Endodermal cell (in vitro differentiated cells): ENCODE results near the gene TRUB2. TPM values are rescaled to one million over a fixed set of nuclear protein-coding genes. Genes with fewer than 3 reads are reported as not detected.

Experiments used
- DNase-seq: peaks from one replicate; pipeline ENCODE4 v3.0.0-alpha.2; 2017
- H3K27ac ChIP-seq: 2 replicates; pipeline ENCODE4 v1.5.1; 2013; ENCODE audit warnings: mild to moderate bottlenecking, low read depth, low read length, moderate library complexity
- H3K27me3 ChIP-seq: 2 replicates; pipeline ENCODE4 v1.6.1; 2013; ENCODE audit warnings: mild to moderate bottlenecking, low read length, moderate library complexity; ENCODE audit not compliant: insufficient read depth, control insufficient read depth, poor library complexity, severe bottlenecking
- H3K36me3 ChIP-seq: 2 replicates; pipeline ENCODE4 v1.7.0; 2013; ENCODE audit warnings: mild to moderate bottlenecking, low read length, moderate library complexity; ENCODE audit not compliant: control insufficient read depth, insufficient read depth
- H3K4me1 ChIP-seq: one replicate; pipeline ENCODE4 v1.7.0; 2013; ENCODE audit warnings: low read length; ENCODE audit not compliant: control insufficient read depth, insufficient read depth
- H3K4me3 ChIP-seq: 2 replicates; pipeline ENCODE4 v1.5.1; 2013; ENCODE audit warnings: mild to moderate bottlenecking, low read length, moderate library complexity
- H3K9ac ChIP-seq: 2 replicates; pipeline ENCODE4 v1.6.1; 2013; ENCODE audit warnings: mild to moderate bottlenecking, low read length, moderate library complexity; ENCODE audit not compliant: poor library complexity, severe bottlenecking; ENCODE audit errors: extremely low read depth
- H3K9me3 ChIP-seq: 2 replicates; pipeline ENCODE4 v1.6.1; 2013; ENCODE audit warnings: mild to moderate bottlenecking, low read length, moderate library complexity; ENCODE audit not compliant: control insufficient read depth
- H3K27ac Mint-ChIP-seq: 2 replicates; pipeline ENCODE4 v1.8.0; 2020; ENCODE audit warnings: mixed read lengths
- H3K27me3 Mint-ChIP-seq: 2 replicates; pipeline ENCODE4 v1.8.0; 2021; ENCODE audit warnings: mild to moderate bottlenecking, mixed read lengths; ENCODE audit not compliant: insufficient read depth
- H3K36me3 Mint-ChIP-seq: 2 replicates; pipeline ENCODE4 v1.8.0; 2020; ENCODE audit warnings: low read depth, mixed read lengths
- H3K4me1 Mint-ChIP-seq: 2 replicates; pipeline ENCODE4 v1.8.0; 2020; ENCODE audit warnings: mixed read lengths
- H3K4me3 Mint-ChIP-seq: 2 replicates; pipeline ENCODE4 v1.8.0; 2020; ENCODE audit warnings: mild to moderate bottlenecking, moderate library complexity, mixed read lengths
- H3K9me3 Mint-ChIP-seq: 2 replicates; pipeline ENCODE4 v1.8.0; 2020; ENCODE audit warnings: mild to moderate bottlenecking, mixed read lengths
- WGBS, 2 experiments: methylation state at CpG; one replicate each; pipeline versions ENCODE4 v1.1.5 to v1.1.7; 2013; ENCODE audit warnings: missing lambda C conversion rate in 2 of 2, mixed read lengths in 1 of 2; ENCODE audit not compliant: insufficient coverage in 1 of 2, insufficient read length in 1 of 2; 5-methylcytosine and 5-hydroxymethylcytosine counted together
- total RNA-seq, 2 donors: library from RNA; stranded (reverse); fragmentation: NEBNext Ultra II Directional in 1 of 2; extraction: Animal tissue kit (Norgen Biotek cat#: 25700) in 1 of 2; gene quantifications; 2 replicates in 1 of 2; 3 replicates in 1 of 2; pipeline ENCODE4 v1.2.1, GENCODE V29; 2021
- TF ChIP-seq, protein P1 (sequence below): fragments of 200-600 bp; sonication (generic); conservative IDR thresholded peaks from 2 replicates; pipeline ENCODE4 v1.5.0; 2021; ENCODE audit warnings: antibody characterized with exemption, mild to moderate bottlenecking

Gene TRUB2
- total RNA-seq, 2 donors from 2014 or later = 30.6 to 31.8 TPM

DNA sequence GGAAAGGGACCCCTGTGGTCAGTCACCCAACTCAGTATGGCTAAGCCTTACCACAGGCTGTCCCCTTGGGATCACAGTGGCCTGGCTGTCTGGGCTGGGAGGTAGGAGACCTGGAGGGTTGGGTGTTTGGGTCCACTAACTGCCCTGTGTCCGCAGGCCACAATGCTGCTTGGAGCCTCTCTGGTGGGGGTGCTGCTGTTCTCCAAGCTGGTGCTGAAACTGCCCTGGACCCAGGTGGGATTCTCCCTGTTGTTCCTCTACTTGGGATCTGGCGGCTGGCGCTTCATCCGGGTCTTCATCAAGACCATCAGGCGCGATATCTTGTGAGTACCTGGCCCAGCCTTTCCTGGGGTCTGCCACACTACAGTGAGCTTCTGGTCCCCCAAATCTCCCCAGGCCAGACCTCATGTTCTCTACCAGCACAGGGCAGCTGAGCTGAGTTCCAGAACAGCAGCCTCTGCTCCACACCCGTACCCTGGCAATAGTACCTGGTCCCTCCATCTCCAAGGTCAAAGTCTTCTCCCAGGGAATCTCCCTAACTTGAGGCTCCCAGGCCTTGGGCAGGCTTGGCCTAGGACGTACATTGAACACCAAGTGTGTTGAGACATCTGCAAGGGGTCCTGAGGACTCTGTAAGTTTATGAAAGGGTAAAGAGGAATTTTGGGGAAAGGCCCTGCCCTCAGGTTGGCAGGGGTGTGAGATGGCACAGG is 20.9 kb upstream of the TRUB2 start:
- H3K27me3 ChIP-seq = no peaks in the 10 kb centered on the region
- H3K9me3 ChIP-seq = no peaks in the 10 kb centered on the region
- Mint-ChIP-seq H3K4me1 (peaks cover 3% of the 10 kb centered on the region), H3K4me3 (no peak overlapping the region), H3K27me3 (no peaks in the 10 kb centered on the region), H3K27ac (no peak overlapping the region), H3K9me3 (no peaks in the 10 kb centered on the region), H3K36me3 (peaks cover 26% of the 10 kb centered on the region)
- no peaks in the 10 kb centered on the region for H3K4me1 ChIP-seq
- no peak overlapping the region for H3K9ac ChIP-seq
- 92 to 93% methylated on average over 6 to 8 of the region's 8 CpGs for WGBS, 2 experiments
- H3K4me3 ChIP-seq = no peak overlapping the region
- H3K36me3 ChIP-seq = peaks cover 36% of the 10 kb centered on the region
- no peak overlapping the region for H3K27ac ChIP-seq
- TF ChIP-seq, protein P1, sequence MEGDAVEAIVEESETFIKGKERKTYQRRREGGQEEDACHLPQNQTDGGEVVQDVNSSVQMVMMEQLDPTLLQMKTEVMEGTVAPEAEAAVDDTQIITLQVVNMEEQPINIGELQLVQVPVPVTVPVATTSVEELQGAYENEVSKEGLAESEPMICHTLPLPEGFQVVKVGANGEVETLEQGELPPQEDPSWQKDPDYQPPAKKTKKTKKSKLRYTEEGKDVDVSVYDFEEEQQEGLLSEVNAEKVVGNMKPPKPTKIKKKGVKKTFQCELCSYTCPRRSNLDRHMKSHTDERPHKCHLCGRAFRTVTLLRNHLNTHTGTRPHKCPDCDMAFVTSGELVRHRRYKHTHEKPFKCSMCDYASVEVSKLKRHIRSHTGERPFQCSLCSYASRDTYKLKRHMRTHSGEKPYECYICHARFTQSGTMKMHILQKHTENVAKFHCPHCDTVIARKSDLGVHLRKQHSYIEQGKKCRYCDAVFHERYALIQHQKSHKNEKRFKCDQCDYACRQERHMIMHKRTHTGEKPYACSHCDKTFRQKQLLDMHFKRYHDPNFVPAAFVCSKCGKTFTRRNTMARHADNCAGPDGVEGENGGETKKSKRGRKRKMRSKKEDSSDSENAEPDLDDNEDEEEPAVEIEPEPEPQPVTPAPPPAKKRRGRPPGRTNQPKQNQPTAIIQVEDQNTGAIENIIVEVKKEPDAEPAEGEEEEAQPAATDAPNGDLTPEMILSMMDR = no peak
- no peak for DNase-seq

DNA sequence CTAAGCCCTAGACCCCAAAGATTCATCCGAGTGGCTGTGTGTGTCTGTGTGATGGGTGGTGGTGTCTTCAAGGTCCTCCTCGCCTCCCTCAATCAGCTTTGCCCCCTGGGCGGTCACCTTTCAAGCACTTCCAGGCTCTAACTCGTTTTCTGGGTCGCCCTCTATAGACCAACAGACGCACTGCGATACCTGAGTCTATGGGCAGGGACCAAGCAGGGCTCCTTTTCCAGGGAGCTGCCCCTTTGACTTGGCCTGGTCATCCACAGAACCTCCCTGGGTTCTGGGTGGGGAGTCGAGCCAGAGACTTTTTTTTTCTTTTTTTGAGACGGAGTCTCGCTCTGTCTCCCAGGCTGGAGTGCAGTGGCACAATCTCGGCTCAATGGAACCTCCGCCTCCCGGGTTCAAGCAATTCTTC is 19.2 kb upstream of the TRUB2 start:
- no peaks in the 10 kb centered on the region for H3K9me3 ChIP-seq
- Mint-ChIP-seq H3K27me3 (no peaks in the 10 kb centered on the region), H3K27ac (peak overlapping the region; percentile 11), H3K4me1 (peaks cover 3% of the 10 kb centered on the region), H3K36me3 (peaks cover 22% of the 10 kb centered on the region), H3K4me3 (peak overlapping the region; percentile 77), H3K9me3 (no peaks in the 10 kb centered on the region)
- DNase-seq = peak; percentile 93
- H3K4me3 ChIP-seq = peak overlapping the region; percentile 86
- no peak overlapping the region for H3K9ac ChIP-seq
- H3K36me3 ChIP-seq = peaks cover 32% of the 10 kb centered on the region
- no peaks in the 10 kb centered on the region for H3K4me1 ChIP-seq
- 29 to 43% methylated on average over 9 to 13 of the region's 13 CpGs for WGBS, 2 experiments
- TF ChIP-seq, protein P1 = peak; percentile 80
- H3K27ac ChIP-seq = no peak overlapping the region
- no peaks in the 10 kb centered on the region for H3K27me3 ChIP-seq

DNA sequence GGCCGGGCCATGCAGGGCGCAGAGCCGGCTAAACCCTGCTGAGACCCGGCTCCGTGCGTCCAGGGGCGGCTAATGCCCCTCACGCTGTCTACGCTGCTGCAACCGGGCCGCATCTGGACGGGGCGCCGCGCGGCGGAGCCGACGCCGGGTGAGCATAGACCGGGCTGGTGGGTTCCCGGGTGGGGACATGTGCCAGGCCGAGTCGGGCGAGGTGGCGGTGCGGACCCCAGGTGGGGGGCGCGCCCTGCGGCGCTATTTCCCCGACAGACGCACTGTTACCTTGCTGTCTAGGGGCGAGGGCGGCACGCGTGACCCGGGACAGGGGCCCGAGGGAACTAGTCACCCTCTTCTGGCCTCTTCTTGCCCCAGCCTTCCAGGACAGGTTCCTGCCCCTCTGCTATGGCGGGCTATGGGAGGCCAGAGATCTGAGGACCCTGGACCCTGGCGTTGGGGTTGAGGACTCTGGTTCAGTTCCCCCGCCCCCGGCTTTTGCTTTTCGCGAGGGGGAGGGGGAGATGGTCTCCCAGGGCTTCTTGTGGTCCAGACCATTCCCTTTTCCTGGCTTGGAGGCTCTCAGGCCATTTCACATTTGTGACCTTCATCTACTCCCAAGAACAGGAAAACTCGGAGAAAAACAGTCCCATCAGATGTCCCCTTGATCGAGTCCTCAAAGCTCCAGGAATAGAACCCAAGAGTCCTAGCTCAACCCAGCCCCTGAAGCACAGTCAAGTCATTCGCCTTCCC is 18.6 kb upstream of the TRUB2 start:
- Histone ChIP-seq H3K4me3 (peak overlapping the region; percentile 86), H3K27ac (no peak overlapping the region), H3K9ac (no peak overlapping the region), H3K27me3 (no peaks in the 10 kb centered on the region), H3K9me3 (no peaks in the 10 kb centered on the region), H3K4me1 (no peaks in the 10 kb centered on the region), H3K36me3 (peaks cover 30% of the 10 kb centered on the region)
- TF ChIP-seq, protein P1 = no peak
- peak; percentile 71 for DNase-seq
- Mint-ChIP-seq H3K4me1 (peaks cover 3% of the 10 kb centered on the region), H3K9me3 (no peaks in the 10 kb centered on the region), H3K4me3 (peak overlapping the region; percentile 77), H3K27ac (peak overlapping the region; percentile 11), H3K27me3 (no peaks in the 10 kb centered on the region), H3K36me3 (peaks cover 22% of the 10 kb centered on the region)
- WGBS, 2 experiments = 0 to 1% methylated on average over 16 to 48 of the region's 48 CpGs
